GM19035 (cell line): ENCODE measurements around the gene KCTD1.
A peak's percentile ranks its signal among the peaks of the same experiment; 100 is the strongest.

Experiments used
- ATAC-seq: cut with Tn5 transposase; IDR thresholded peaks from one replicate; pipeline ENCODE4 v1.9.1; 2021; ENCODE audit not compliant: unreplicated experiment

KCTD1 gene

DNA sequence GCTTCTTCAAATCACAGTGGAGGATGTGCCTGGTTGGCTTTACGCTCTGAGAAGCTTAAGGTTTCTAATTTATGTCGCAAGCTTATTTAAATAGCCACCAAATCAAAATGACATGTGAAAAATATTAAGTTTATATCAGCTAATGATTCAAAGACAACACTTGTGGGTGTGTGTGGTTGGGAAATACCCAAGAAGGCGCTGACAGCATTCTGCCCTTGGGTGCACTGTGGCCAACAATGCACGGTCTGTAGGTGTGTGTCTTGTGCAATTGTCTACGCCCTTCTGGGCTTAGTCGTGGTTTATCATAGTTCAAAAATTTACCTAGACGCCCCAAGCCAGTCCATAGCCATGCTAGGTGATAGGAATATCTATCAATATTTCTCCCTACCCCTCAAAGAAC, 60.9 kb downstream of the KCTD1 start:
- peak; percentile 76 for ATAC-seq

DNA sequence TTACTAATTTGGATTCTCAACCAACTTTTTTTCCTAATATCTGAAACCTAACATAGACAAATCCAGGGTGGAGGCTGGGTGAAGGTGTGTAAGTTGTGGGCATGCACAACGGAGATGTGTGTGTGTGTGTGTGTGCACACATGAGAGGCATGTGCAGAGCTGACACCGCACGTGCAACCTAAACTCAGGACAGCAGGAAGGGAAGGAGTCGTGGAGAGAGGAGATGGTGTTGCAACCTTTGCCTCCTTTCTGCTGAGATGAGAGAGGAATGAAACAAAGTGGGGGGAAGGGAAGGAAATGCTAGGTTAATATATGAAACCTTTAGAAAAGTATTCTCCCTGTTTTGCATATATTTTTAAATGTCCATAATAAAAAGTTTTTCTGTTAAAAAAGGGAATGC, 64.7 kb downstream of the KCTD1 start:
- no peak for ATAC-seq

DNA sequence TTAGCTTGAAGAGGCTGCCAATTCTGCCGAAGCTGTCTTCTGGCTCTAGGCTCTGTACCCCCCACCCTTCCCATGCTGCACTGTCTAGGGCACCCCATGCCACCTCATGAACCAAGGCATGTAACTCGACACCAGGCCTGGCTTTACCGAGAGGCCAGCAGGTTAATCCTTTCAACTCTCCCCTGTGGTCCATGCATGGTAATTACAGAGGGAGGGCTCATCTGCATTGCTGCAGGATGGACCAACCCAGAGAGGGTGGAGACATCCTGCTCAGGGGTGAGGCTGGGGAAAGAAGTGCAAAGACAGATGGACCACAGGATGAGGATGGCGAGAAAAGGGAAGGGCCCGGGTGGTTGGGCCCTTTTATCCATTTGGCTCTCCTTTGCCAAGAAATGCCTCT, 65.8 kb downstream of the KCTD1 start:
- ATAC-seq, result no peak

DNA sequence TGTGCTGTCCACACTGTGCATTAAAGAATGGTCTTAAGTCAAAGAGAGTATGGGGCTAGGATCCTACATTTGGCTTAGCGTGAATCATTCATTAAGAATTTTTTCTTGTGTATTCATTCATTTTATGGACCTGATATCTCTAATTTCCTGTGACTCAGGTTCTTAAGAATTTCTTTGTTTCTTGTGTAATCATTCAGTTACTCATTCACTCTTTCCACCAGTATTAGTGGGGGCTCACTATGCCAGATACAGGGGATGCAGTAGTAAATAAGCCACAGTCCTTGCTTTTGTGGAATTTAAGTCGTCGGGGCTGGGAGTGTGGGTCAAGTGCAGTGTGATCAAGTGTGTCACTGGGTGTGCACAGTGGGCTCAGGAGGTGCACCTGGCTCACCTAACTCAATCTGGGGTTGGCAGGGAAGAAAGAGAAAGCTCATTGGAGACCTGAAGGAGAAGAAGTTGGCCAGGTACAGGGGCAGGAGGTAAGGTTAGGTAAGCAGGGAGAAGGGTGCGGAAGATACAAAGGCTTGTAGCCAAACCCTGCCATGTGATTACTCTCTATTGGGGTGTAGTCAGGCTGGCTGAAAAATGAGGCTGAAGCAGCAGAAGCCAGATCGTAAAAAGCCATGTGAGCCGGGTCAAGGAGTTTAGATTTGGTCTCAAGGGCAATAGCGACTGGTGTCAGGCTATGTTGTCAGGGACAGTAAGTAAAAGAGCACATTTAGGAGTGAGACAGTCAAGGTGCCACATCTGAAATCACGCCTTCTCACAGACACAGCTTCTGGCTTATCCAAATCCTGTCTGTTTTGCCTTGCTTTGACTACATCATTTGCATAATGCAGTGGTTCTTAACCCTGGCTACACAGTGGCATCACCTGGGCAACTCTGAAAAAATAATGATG, 67.2 kb downstream of the KCTD1 start:
- ATAC-seq, result no peak

DNA sequence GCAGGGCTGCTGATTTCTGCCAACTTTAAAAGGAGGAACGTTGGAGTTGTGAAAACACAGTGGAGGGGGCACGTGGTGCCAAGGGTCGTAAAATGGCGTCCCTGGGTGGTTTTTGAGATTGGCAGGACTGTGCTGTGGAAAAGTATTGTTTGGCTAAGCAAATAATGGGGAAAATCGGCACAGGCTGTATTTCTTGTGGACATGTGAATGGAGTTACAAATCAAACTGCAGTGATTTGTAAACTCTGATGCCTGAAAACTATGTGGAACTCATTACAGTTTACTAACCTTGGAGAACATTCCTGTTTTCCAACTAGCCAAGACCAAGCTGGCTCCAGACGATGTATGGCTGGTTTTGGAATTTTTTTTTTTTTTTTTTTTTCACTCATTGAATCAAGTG, 68.7 kb downstream of the KCTD1 start:
- no peak for ATAC-seq

DNA sequence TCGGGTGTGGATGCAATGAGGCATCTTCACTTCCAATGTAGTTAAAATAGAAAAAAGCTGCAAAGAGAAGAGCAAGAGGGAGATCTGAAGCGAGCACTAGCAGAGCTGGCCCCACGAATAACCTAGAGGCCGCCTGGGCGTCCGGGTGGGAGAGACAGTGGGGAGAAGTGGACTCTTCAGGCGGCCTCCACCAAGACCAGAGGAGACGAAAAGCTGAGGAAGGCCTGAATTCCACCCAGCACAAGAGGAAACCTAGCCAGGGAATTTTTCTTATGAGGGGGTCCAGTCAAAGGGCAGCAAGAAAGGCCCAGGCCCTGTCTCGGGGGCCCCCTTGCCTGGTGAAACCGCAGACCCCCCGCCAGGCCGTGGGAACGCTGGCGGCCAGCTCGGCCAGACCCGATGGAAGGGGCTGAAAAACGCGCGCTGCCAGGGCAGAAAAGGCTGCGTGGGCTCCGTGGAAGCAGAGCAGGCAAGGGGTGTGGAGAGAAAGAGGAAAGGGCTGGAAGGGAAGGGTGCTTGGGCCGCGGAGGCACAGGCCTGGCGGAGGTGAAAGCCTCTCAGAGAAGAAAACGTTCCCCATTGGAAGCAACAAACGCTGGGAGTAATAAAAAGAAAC, 69.2 kb downstream of the KCTD1 start:
- ATAC-seq, result no peak

DNA sequence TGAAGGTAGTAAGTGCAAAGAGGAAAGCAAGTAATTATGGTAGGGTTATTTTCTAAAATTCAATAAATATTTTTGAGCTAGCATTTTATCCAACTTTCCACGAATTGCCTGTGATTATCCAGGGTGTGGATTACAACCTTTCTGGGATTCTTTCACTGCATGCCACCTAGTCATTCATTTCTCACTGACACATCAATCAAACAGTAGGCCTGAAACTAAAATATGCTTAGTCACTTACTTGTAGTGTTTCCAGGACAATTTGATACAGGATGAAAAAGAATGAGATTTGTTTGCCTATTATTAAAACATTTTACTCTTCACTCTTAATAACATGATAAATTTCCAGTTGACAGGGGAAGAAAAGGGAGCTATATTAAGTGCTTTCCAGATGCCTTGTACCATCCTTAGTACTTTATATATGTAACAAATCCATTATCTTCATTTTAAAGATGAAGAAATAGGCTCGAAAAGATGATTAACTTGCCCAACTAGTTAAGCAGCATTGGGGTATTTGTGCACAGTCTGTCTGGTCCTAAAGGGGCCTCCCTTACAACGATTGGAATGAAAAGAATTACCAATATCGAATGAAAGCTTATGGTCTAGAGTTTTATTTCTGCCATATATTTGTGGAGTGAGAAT, 70.4 kb downstream of the KCTD1 start:
- ATAC-seq, result no peak

DNA sequence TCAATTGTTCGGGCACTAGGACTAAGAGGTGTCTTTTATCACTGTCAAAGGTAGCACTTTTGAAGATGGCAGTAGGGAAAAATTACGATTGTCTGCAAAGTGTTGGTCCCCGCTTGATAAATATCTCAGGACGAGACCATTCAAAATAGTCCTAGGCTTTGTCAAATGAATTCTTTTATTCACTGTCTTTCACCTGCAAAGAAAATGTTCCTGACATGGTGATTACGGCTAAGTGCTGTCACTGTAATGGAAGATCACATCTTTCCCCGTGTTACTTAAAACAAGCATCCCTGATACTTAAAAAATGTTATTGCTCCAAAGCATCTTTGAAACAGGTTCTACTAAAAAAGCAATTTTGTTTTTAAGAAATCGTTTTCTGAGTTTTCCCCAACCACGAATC, 71.7 kb downstream of the KCTD1 start:
- no peak for ATAC-seq

DNA sequence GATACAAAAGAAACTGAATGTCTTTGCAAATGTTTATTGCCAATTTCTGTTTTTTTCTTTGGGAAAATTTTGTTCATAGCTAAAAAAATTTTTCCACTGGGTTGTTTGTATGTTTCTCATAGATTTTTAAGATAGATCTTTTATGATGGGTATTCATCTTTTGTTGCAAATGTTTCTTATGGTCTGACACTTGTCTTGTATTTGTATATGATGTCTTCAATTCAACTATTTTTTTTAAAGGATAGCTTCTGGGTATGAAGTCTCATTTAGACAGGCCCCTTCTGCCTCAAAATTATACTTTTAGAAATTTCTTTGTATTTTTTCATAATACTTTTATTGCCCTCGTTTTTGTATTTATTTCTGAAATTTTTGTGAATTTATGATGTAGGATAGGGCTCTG, 73.8 kb downstream of the KCTD1 start:
- ATAC-seq, result no peak

DNA sequence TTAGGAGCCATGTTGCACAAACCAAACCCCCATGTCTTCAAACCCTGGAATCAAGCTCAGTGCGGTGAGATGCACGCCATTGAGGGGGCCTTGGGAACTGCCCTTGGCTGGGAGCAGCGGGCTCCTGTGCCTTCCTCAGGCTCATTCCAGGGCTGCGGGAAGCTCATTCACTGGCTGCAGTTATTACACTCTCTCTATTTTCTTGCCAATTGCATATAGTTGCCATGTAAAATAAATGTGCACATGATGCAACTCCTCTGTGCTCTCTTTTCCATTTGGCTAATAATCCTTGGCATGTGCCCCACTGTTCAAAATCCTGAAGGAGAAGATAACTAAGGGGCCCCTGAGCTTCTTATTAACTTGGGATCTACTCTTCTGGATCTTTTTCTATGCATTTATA, 74.7 kb downstream of the KCTD1 start:
- no peak for ATAC-seq

DNA sequence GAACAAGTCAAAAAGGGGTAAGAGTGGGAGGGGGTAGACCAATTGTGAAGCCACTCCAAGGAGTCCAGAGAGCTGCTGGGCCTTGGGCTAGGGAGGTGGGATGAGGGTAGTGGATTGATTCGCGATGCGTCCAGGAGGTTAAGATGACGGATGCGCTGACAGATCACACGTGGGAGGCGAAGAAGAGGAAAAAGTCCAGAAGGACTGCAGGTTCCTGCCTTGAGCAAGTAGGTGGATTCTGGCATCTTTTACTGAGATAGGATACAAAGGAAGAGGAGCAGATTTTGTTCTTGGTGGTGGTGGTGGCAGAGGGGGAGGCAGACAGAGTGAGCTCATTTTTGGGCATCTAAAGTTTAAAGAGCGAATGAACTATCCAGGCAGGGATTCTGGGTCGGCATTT, 76.5 kb downstream of the KCTD1 start:
- no peak for ATAC-seq

DNA sequence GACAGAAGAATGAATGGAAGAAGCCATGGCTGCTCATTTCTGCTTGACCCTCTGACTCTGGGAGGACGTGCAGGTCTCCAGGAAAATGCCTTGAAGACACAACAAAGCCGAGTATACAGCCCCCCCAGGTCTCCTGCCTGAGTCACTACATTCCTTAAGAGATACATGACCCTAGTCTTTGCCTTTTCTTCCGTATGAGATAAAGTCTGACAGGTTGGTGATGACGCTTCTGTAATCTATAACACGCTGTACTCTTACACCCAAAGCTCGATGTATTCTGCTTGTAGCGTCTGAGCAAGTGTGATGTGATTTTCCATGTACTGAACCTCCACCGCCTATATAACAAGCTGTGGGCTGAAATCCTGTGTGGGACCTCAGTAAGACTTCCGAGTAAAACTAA, 77.3 kb downstream of the KCTD1 start:
- no peak for ATAC-seq

DNA sequence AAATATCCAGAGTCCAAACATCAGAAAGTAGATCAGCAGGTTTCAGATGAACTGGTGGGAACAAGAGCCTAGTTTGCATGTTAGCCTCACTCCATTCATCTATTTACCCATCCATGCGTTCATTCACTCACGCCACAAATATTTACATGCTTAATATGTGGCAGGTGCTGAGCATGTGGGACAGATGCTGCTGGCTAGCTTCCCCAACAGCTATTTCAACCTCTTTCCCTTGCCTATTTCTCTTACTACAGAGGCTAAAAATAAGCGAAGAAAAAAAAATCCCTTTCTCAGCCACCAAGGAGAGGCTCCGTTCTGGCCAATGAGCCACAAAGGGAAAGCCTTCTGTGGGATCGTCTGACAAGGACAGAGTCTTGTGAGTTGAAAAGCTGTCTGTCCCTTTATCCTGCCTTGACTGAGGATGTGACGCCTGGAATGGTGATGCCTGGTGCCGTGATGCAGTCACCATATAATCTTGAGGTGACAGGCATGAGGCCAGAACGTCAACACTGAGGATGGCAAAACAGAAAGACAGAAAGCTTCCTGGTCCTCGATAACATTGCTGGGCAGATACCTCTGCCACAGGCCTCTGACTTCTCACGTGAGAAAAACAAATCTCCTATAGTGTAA, 78.2 kb downstream of the KCTD1 start:
- ATAC-seq, result peak; percentile 71

DNA sequence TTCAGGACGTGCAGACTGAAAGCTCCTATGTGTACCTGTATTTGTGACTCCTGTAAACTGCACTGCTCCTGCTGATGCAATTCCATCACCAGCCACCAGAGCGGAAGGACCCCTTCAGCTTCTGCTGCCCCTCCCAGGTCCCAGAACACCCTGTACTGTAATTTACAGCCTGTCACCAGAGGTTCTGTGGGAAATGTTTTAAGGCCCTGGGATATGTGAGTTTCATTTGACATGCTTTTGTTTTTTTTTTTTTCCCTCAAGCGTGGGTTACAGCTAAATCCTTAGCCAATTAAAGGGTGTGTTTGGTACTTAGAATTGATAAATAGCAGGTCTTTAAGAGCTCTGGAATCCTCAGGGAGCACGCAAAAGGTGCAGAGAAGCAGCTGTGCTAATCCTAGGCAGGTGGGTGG, 79.4 kb downstream of the KCTD1 start:
- no peak for ATAC-seq

DNA sequence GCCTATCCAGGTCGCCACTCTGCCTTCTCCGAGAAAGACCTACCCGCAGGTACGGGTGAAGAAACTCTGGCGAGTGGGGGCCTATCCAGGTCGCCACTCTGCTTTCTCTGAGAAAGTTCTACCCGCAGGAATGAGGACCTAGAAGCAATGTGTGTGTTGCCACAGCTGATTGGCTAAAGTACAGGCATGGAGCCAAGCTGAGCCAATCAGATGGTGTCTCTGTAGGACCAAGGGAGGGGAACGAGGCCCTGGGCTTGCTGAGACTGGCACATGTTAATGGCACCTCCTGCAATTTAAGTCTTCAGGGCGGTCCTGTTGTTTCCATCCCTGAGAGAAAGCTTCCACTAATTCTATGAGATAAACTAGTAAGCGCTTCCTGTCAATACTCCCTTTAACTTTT, 82.3 kb downstream of the KCTD1 start:
- ATAC-seq, result no peak

DNA sequence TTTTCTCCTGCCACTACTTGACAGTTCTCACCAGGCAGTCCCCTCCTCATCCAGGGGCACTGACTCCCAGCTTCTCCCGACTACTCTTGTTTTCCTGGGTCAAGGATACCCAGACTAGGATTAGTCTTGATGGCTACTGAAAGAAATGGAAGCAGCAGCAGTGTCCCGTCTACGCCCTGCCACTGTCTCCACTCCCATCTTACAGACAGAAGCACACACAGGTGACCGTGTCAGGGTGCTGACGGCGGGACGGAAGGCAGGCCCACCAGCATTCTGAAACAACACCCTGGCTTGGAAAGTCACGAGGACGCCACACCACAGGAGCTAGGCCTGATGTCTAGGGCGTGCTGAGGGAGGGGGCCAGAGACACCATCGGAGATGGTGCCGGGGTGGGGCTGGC, 82.9 kb downstream of the KCTD1 start:
- ATAC-seq, result no peak

DNA sequence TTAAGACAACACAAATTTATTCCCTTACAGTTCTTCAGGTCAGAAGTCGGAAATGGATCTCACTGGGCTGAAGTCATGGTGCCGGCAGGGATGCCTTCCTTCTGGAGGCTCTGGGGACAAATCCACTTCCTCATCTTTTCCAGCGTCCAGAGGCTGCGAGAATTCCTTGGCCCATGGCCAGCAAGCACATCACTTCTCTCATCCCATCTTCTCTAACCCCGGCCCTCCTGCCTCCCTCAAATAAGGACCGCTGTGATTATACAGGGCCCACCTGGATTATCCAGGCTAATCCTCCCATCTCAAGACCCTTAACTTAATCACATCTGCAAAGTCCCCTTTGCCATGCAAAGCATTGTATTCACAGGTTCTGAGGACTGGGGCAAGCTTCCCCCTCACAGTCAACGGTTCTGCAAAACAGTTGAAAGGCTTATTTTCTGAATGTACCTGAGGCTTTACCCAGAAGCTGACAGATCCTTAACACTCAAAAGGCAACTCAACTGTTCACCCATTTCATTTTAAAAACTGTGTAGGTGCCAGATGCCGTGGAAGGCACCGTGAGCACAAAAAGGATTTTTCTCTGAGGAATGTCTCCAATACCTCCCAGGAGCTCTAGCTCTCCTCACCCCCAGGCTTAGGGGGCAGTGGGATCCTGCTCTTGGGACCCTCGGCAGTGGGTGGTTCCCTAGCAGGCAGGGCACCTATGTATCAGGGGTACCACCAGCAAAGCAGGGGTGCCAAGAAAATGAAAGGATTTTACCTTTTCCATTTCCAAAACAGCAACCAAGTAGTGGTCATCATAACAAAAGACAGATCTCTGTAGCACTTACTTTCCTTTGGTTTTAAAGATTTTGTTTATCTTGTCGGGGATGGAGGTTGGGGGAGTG, 84.0 kb downstream of the KCTD1 start:
- no peak for ATAC-seq

DNA sequence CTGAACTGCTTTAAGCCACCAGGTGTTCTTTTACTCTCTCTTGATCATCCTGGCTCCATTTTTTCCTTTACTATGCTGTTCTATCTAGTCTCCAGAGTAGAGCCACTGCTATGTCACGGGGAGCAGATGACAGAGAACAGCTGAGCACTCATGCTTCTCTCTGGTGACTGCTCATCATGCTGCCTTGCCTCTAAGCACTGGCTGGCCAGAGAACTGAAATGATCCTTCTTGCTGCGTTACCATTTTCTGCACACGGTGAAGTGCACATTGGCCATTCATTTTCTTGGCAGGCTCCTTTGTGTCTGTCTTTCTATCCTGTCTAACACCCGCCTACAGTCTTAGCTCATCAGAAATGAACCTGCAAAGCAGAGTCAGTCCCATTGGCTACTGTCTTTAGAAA, 86.0 kb downstream of the KCTD1 start:
- ATAC-seq, result no peak

DNA sequence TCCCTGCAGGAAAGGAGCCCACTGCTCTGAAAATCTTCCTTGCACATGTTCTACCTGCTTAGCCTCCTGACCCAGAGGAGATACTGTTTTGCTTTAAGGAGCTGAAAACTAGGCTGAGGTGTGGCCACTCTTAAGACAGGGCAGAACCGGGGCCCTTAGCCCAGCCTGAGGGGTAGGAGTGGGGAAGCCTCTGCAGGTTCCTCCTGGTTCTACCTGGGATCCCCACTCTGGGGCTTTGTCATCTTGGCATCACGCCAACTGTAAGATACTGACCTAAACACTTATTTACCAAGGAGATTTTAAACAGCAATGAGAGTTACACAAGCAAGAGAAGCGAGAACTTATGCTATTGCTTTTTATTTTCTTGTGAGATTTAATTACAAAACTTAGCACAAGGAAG, 86.9 kb downstream of the KCTD1 start:
- ATAC-seq, result no peak

DNA sequence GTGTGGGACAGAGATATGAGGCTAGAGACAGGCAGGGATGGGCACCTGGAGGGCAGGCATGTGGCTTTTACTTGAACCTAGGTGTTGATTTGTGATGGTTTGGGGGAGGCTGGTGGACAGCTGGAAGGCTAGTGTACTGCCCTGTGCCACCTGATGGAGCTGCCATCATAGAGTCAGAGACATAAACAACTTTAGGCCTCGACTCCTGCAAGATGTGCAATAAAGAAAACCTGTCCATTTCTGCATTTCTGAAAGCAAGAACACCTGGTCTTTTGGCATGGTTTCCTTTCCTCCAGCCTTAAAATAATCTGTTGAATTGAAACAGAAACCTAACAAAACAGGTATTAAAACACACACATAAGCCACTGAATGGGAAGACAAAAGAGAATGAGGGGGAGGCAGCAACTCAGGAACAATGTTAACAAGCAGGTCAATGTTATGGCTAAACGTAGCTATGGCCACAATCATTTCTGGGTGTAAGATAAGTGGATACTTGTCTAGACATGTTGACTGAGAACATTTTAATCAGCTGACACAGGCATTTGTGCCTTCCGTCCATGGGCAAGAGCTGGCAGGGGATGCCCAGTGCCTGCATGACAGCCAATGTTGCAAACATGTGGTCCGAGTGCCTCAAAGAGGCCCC, 87.8 kb downstream of the KCTD1 start:
- ATAC-seq, result peak; percentile 81
